Measurements from ENCODE around the gene SAMD13. TPM values are rescaled to one million over a fixed set of nuclear protein-coding genes. Genes with fewer than 3 reads are reported as not detected.

The SAMD13 gene
- total RNA-seq, 1 experiment from 2014 or later: 2.2 TPM

DNA sequence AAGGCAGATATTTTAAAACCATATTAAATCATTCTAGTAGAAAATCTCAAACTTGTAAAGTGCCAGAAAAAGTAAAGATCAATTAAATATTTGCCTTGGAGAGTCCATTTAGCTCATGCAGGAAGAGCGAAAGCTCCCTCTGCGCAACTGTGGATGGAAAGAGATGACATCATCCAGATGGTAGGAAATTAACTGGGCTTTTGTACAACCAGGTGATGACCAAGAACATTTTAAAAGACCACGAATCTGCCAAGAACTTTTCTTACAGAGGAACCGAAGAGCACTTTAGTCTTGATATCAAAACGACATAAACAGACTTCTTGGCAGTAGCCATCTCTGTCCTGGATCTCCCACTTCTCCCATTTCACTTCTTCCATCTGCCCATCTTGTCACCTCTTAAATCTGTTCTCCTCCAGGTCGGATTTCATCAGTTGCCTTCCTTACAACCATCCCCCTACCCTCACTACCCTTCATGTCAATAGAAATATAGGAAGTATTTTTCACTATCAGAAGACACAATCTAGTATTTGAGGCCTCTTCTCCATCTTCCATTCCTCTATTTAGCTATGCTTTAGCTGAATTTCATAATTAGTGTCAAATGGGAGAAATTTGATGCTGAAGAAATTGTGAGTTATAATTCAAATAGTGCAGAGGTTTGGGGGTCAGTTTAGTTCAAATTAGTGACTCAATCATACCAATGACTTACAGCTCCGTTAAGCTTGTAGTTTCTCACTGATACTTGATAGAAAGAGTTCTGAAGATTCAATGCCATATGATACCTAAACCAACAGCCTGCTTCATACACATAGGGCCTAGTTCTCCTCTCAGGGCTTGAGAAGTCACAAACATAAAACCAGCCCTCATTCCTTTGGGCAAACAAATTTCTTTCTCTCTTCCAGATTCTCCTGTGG is 74.7 kb downstream of the SAMD13 start:
- in situ Hi-C loops (cut with HindIII; ENCODE audit: low pct_unique_long_range_greater_than_20kb, low sequenced_read_pairs) (no loop called here), intact Hi-C loops (cut with micrococcal nuclease; ENCODE audit: unreplicated experiment) (no loop called here)
- ATAC-seq: no peak
- no TSS peak for BruUV-seq (replicated peaks)
- TF ChIP-seq SIN3A (IDR thresholded peaks at IDR 0.05; ENCODE audit: borderline replicate concordance, insufficient read depth, low read depth, low read length) (no peak), POLR2AphosphoS5 (IDR thresholded peaks at IDR 0.05; ENCODE audit: low read depth, low read length) (no peak), TCF7L2 (IDR thresholded peaks at IDR 0.05; ENCODE audit: low read depth, low read length) (no peak)
- TF ChIP-seq, protein P1, sequence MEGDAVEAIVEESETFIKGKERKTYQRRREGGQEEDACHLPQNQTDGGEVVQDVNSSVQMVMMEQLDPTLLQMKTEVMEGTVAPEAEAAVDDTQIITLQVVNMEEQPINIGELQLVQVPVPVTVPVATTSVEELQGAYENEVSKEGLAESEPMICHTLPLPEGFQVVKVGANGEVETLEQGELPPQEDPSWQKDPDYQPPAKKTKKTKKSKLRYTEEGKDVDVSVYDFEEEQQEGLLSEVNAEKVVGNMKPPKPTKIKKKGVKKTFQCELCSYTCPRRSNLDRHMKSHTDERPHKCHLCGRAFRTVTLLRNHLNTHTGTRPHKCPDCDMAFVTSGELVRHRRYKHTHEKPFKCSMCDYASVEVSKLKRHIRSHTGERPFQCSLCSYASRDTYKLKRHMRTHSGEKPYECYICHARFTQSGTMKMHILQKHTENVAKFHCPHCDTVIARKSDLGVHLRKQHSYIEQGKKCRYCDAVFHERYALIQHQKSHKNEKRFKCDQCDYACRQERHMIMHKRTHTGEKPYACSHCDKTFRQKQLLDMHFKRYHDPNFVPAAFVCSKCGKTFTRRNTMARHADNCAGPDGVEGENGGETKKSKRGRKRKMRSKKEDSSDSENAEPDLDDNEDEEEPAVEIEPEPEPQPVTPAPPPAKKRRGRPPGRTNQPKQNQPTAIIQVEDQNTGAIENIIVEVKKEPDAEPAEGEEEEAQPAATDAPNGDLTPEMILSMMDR (IDR thresholded peaks at IDR 0.05): no peak
- TF ChIP-seq, protein P2, sequence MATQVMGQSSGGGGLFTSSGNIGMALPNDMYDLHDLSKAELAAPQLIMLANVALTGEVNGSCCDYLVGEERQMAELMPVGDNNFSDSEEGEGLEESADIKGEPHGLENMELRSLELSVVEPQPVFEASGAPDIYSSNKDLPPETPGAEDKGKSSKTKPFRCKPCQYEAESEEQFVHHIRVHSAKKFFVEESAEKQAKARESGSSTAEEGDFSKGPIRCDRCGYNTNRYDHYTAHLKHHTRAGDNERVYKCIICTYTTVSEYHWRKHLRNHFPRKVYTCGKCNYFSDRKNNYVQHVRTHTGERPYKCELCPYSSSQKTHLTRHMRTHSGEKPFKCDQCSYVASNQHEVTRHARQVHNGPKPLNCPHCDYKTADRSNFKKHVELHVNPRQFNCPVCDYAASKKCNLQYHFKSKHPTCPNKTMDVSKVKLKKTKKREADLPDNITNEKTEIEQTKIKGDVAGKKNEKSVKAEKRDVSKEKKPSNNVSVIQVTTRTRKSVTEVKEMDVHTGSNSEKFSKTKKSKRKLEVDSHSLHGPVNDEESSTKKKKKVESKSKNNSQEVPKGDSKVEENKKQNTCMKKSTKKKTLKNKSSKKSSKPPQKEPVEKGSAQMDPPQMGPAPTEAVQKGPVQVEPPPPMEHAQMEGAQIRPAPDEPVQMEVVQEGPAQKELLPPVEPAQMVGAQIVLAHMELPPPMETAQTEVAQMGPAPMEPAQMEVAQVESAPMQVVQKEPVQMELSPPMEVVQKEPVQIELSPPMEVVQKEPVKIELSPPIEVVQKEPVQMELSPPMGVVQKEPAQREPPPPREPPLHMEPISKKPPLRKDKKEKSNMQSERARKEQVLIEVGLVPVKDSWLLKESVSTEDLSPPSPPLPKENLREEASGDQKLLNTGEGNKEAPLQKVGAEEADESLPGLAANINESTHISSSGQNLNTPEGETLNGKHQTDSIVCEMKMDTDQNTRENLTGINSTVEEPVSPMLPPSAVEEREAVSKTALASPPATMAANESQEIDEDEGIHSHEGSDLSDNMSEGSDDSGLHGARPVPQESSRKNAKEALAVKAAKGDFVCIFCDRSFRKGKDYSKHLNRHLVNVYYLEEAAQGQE (IDR thresholded peaks at IDR 0.05; ENCODE audit: insufficient read depth in 1 of 2, low read depth in 2 of 2, low read length in 1 of 2): no peak
- H3K27ac ChIP-seq (ENCODE audit: low read length): no peak overlapping the region
- H3K9me3 ChIP-seq (ENCODE audit: control insufficient read depth, insufficient read depth, low read depth, low read length): no peaks in the 10 kb centered on the region
- H3K36me3 ChIP-seq (ENCODE audit: control insufficient read depth, insufficient read depth, low read length): no peaks in the 10 kb centered on the region
- no peaks in the 10 kb centered on the region for H3K27me3 ChIP-seq (ENCODE audit: control insufficient read depth, insufficient read depth, low read length)
- no peaks in the 10 kb centered on the region for H3K4me1 ChIP-seq (ENCODE audit: control insufficient read depth, insufficient read depth, low read length)
- ChIA-PET CTCF (no interaction called here), POLR2A (no interaction called here)
- no peak overlapping the region for H3K4me3 ChIP-seq (ENCODE audit: low read depth in 2 of 2, low read length in 2 of 2)
- no peak for DNase-seq (ENCODE audit: low read depth, low spot score)

DNA sequence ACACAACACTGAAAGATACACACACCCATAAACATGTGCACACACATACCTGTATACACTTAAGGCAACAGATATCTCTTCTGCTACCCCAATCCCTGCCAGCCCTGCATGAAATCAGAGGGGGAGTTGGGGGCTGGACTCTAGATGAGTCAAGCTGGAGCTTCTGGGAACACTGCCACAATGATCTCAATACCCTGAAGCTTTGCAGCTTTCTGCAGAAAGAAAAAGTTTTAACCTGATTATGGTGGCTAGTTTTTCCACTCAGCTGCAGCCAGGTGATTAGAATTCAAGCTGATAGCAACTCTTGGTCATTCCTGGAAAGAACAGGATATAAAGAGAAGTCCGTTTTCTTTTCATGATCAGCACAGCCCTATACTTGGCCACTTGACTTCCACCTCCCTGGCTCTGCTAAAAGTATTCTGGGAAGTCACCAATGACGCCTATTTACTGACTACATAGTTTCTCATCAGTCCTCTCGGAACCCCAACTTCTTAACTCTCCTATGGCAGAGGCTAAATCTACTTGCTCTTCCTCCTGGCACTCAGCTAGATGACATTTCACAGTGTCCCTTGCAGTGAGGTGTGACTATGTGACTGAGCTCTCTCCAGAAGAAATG is 76.1 kb downstream of the SAMD13 start:
- H3K9me3 ChIP-seq (ENCODE audit: control insufficient read depth, insufficient read depth, low read depth, low read length): no peaks in the 10 kb centered on the region
- CTCF ChIA-PET: no interaction called here
- ATAC-seq (0 out of 2 replicates have a peak, but pooled peaks have one; percentile 39), DNase-seq (ENCODE audit: low read depth, low spot score) (no peak)
- POLR2A ChIA-PET: no interaction called here
- no peak overlapping the region for H3K4me3 ChIP-seq (ENCODE audit: low read depth in 2 of 2, low read length in 2 of 2)
- BruUV-seq (replicated peaks): no TSS peak
- intact Hi-C loops (cut with micrococcal nuclease; ENCODE audit: unreplicated experiment) (no loop called here), in situ Hi-C loops (cut with HindIII; ENCODE audit: low pct_unique_long_range_greater_than_20kb, low sequenced_read_pairs) (no loop called here)
- no peak overlapping the region for H3K27ac ChIP-seq (ENCODE audit: low read length)
- no peaks in the 10 kb centered on the region for H3K4me1 ChIP-seq (ENCODE audit: control insufficient read depth, insufficient read depth, low read length)
- no peaks in the 10 kb centered on the region for H3K27me3 ChIP-seq (ENCODE audit: control insufficient read depth, insufficient read depth, low read length)
- TF ChIP-seq SIN3A (IDR thresholded peaks at IDR 0.05; ENCODE audit: borderline replicate concordance, insufficient read depth, low read depth, low read length) (no peak), POLR2AphosphoS5 (IDR thresholded peaks at IDR 0.05; ENCODE audit: low read depth, low read length) (no peak), TCF7L2 (IDR thresholded peaks at IDR 0.05; ENCODE audit: low read depth, low read length) (no peak)
- TF ChIP-seq, protein P1 (IDR thresholded peaks at IDR 0.05): no peak
- TF ChIP-seq, protein P2 (IDR thresholded peaks at IDR 0.05; ENCODE audit: insufficient read depth in 1 of 2, low read depth in 2 of 2, low read length in 1 of 2): no peak
- no peaks in the 10 kb centered on the region for H3K36me3 ChIP-seq (ENCODE audit: control insufficient read depth, insufficient read depth, low read length)

Measured in Panc1 (cell line).